GM23248 (cell line): ENCODE measurements around the gene LCN9. TPM values are rescaled to one million over a fixed set of nuclear protein-coding genes. Genes with fewer than 3 reads are reported as not detected.
"Not testable (repeated sequence)": the region's sequence is repeated elsewhere in the genome, so short reads cannot be mapped to it uniquely, and the experiment has no call there.

Source experiments
- DNase-seq: peaks from one replicate; pipeline ENCODE4 v3.0.0-alpha.2; 2015
- H2AFZ ChIP-seq: fragments of 200-600 bp; sonication (generic); 2 replicates; pipeline ENCODE4 v1.6.1; 2016; ENCODE audit warnings: antibody characterized with exemption
- H3F3A ChIP-seq: fragments of 200-600 bp; sonication (generic); 2 replicates; pipeline ENCODE4 v1.6.1; 2016; ENCODE audit warnings: mild to moderate bottlenecking, antibody characterized with exemption, mixed run types; ENCODE audit not compliant: insufficient read depth
- H3K27ac ChIP-seq: fragments of 200-600 bp; sonication (generic); 2 replicates; pipeline ENCODE4 v1.5.1; 2016; ENCODE audit warnings: mild to moderate bottlenecking
- H3K27me3 ChIP-seq: fragments of 200-600 bp; sonication (generic); replicated peaks from 2 replicates; pipeline ENCODE4 v1.6.1; 2016; ENCODE audit warnings: mild to moderate bottlenecking; ENCODE audit not compliant: insufficient read depth
- H3K36me3 ChIP-seq: fragments of 200-600 bp; sonication (generic); 2 replicates; pipeline ENCODE4 v1.6.1; 2016; ENCODE audit warnings: low read depth, mild to moderate bottlenecking
- H3K4me1 ChIP-seq: fragments of 200-600 bp; sonication (generic); 2 replicates; pipeline ENCODE4 v1.6.1; 2016; ENCODE audit warnings: mild to moderate bottlenecking; ENCODE audit not compliant: insufficient read depth
- H3K4me2 ChIP-seq: fragments of 200-600 bp; sonication (generic); one replicate; pipeline ENCODE4 v1.6.1; 2016; ENCODE audit warnings: mild to moderate bottlenecking; ENCODE audit not compliant: unreplicated experiment
- H3K4me3 ChIP-seq: fragments of 200-600 bp; sonication (generic); 2 replicates; pipeline ENCODE4 v1.5.1; 2016; ENCODE audit warnings: mild to moderate bottlenecking
- H3K79me2 ChIP-seq: fragments of 200-600 bp; sonication (generic); 2 replicates; pipeline ENCODE4 v1.6.1; 2016; ENCODE audit warnings: mild to moderate bottlenecking; ENCODE audit not compliant: insufficient read depth
- H3K9ac ChIP-seq: fragments of 200-600 bp; sonication (generic); 2 replicates; pipeline ENCODE4 v1.6.1; 2016; ENCODE audit warnings: mild to moderate bottlenecking
- H3K9me2 ChIP-seq: fragments of 200-600 bp; sonication (generic); 2 replicates; pipeline ENCODE4 v1.6.1; 2016; ENCODE audit warnings: mixed run types, mild to moderate bottlenecking, moderate library complexity; ENCODE audit not compliant: insufficient read depth
- H3K9me3 ChIP-seq: fragments of 200-600 bp; sonication (generic); one replicate; pipeline ENCODE4 v1.6.1; 2017; ENCODE audit warnings: low read depth
- H4K20me1 ChIP-seq: fragments of 200-600 bp; sonication (generic); 2 replicates; pipeline ENCODE4 v1.6.0; 2016; ENCODE audit not compliant: insufficient read depth
- EZH2 ChIP-seq: fragments of 200-600 bp; sonication (generic); IDR thresholded peaks from 2 replicates; pipeline ENCODE4 v1.6.1; 2018; ENCODE audit warnings: antibody characterized with exemption, mild to moderate bottlenecking; ENCODE audit not compliant: insufficient read depth, poor library complexity, severe bottlenecking
- EZH2phosphoT487 ChIP-seq: fragments of 200-600 bp; sonication (generic); IDR thresholded peaks from 2 replicates; pipeline ENCODE4 v1.6.1; 2018; ENCODE audit warnings: antibody characterized with exemption, moderate library complexity, mild to moderate bottlenecking, low read depth; ENCODE audit not compliant: insufficient read depth
- WGBS, 2 experiments: methylation state at CpG; one replicate each; pipeline ENCODE4 v1.1.6; 2015 to 2017; ENCODE audit warnings: low lambda C conversion rate in 2 of 2, low coverage in 1 of 2; ENCODE audit errors: missing lambda C conversion rate in 2 of 2; 5-methylcytosine and 5-hydroxymethylcytosine counted together
- in situ Hi-C: fragments of 300-500 bp; cut with MboI; formaldehyde crosslinking; loops from 2 replicates; pipeline ENCODE4 v1.15.0; 2020
- polyA plus RNA-seq: library from polyadenylated mRNA; unstranded; fragments of >200 nt; fragmentation: Nextera tagmentation; extraction: Ambion mirVana; gene quantifications from 2 replicates; pipeline ENCODE4 v1.2.1, GENCODE V29; 2016
- total RNA-seq: library from RNA; depleted of rRNA; stranded (reverse); fragments of >200 nt; shearing (Covaris generic); gene quantifications from 2 replicates; pipeline ENCODE4 v1.2.3, GENCODE V29; 2014

The LCN9 gene
- total and polyA plus RNA-seq, 2 experiments from 2014 or later = not detected

DNA sequence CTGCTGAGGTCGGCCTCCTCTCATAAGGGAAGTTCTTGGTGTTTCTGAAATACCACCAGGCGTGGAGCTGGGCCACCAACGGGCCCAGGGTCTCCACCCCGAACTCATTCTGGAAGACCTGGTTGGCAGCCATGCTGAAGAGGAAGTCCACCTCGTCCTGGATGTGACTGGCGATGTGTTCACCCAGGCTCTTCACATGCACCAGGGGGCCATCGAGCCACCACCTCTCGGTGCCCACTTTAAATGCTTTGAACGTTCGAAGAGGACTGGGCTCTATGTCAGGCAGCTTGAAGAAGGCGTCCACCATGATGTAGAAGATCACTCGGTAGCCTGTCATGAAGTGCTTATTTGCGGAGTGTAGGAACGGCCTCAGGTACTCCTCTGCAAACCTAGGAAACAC, 38.8 kb upstream of the LCN9 start:
- Histone ChIP-seq H2AFZ (no peak overlapping the region), H3K9ac (no peak overlapping the region), H3K4me3 (no peak overlapping the region), H3K4me1 (no peaks in the 10 kb centered on the region), H3K27ac (no peak overlapping the region), H3K27me3 (peaks cover 10% of the 10 kb centered on the region), H3K36me3 (no peaks in the 10 kb centered on the region; the same call in 1 of the 2 replicates), H4K20me1 (no peaks in the 10 kb centered on the region), H3K79me2 (no peaks in the 10 kb centered on the region), H3K4me2 (no peak overlapping the region), H3K9me3 (peaks cover 5% of the 10 kb centered on the region), H3F3A (no peaks in the 10 kb centered on the region), H3K9me2 (no peaks in the 10 kb centered on the region)
- 50 to 51% methylated on average over 14 of the region's 14 CpGs for WGBS, 2 experiments
- TF ChIP-seq EZH2phosphoT487 (no peak), EZH2 (no peak)
- in situ Hi-C loops = no loop called here
- DNase-seq = no peak

DNA sequence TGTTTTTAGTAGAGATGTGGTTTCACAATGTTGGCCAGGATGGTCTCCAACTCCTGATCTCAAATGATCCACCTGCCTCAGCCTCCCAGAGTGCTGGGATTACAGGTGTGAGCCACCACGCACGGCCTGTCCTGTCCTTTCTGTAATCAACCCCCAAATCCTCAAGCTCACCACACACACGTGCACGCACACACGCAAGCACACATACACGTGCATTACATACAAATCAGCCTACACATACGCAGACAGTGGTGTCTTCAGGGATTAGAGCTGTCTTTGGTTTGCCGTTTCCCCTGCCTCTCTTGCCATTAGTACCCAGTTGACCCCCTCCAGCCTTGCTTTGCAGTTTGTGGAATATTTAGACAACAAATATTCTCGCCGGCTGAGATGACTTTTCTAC, 30.3 kb upstream of the LCN9 start:
- no peak overlapping the region for H3K4me3 ChIP-seq
- no peaks in the 10 kb centered on the region for H4K20me1 ChIP-seq
- WGBS, 2 experiments = 50 to 53% methylated on average over 10 of the region's 10 CpGs
- peaks cover 5% of the 10 kb centered on the region for H3K9me3 ChIP-seq
- no peak overlapping the region for H3K27ac ChIP-seq
- no peak for DNase-seq
- in situ Hi-C loops = no loop called here
- no peaks in the 10 kb centered on the region; the same call in 1 of the 2 replicates for H3K36me3 ChIP-seq
- H3F3A ChIP-seq = no peaks in the 10 kb centered on the region
- no peak overlapping the region for H3K9ac ChIP-seq
- H3K4me2 ChIP-seq = no peak overlapping the region
- H2AFZ ChIP-seq = no peak overlapping the region
- H3K27me3 ChIP-seq = peaks cover 11% of the 10 kb centered on the region; the same call in 1 of the 2 replicates
- no peaks in the 10 kb centered on the region for H3K4me1 ChIP-seq
- no peaks in the 10 kb centered on the region for H3K9me2 ChIP-seq
- TF ChIP-seq EZH2 (no peak), EZH2phosphoT487 (no peak)
- H3K79me2 ChIP-seq = no peaks in the 10 kb centered on the region

DNA sequence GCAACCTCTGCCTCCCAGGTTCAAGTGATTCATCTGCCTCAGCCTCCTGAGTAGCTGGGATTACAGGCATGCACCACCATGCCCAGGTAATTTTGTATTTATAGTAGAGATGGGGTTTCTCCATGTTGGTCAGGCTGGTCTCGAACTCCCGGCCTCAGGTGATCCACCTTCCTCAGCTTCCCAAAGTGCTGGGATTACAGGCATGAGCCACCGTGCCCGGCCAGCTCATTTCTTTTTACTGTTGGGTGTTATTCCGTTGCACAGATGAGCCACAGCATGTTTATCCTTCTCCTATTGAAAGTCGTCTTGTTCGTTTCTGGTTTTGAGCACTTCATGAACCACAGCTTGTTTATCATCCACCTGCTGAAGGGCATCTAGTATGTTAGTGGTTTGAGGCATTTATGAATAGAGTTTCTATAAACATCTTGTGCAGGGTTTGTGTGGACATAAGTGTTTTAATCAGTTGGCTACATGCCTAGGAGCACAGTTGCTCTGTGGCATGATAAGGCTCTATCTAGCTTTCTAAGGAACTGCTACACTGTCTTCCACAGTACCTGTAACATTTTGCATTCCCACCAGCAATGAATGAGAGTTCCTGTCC, 26.1 kb upstream of the LCN9 start:
- H3K36me3 ChIP-seq, H3F3A ChIP-seq, H3K27ac ChIP-seq, H2AFZ ChIP-seq, H3K4me2 ChIP-seq, H3K4me1 ChIP-seq, H3K9me2 ChIP-seq, in situ Hi-C loops, H3K9me3 ChIP-seq, DNase-seq, H3K4me3 ChIP-seq, H3K9ac ChIP-seq, H3K79me2 ChIP-seq, H4K20me1 ChIP-seq: not testable (repeated sequence)
- peaks cover 13% of the 10 kb centered on the region; the same call in 1 of the 2 replicates for H3K27me3 ChIP-seq
- 40 to 45% methylated on average over 7 of the region's 7 CpGs for WGBS, 2 experiments

DNA sequence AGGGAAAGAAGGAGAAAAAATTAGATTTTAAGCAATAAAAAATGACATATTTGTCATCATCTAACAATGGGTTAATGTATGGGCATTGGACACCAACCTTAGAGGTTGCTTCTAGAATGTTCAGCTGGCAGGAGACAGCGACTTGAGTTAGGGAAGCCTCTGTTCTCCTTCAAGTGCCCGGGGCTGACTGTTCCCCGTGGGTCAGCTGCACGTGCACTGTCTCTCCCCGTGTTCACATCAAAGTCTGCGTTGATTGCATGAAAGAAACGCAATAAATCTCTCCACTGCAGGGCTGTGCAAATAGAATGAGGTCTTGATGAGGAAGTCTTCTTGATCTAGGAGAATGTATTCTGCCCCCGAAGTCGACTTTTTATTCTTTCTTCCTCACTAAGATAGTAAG, 23.9 kb upstream of the LCN9 start, which contains the start of gene GLT6D1:
TSS of gene GLT6D1 (minus strand) at position 345 of the 400 bp plus-strand sequence. CDS start 353 bp downstream, outside the sequence.
- Histone ChIP-seq H3K36me3 (no peaks in the 10 kb centered on the region), H3K4me3 (no peak within 1 kb of the TSS), H3K27me3 (peaks cover 3% of the 10 kb centered on the region; the same call in 1 of the 2 replicates), H3K4me2 (no peak within 1 kb of the TSS), H3F3A (no peaks in the 10 kb centered on the region), H3K4me1 (no peaks in the 10 kb centered on the region), H3K9me2 (no peaks in the 10 kb centered on the region), H3K9me3 (no peaks in the 10 kb centered on the region), H2AFZ (no peak within 1 kb of the TSS), H3K27ac (no peak within 1 kb of the TSS), H3K79me2 (no peaks in the 10 kb centered on the region), H3K9ac (no peak within 1 kb of the TSS), H4K20me1 (no peaks in the 10 kb centered on the region)
- 17 to 20% methylated on average over 9 of the region's 9 CpGs for WGBS, 2 experiments
- DNase-seq = no peak
- no peak for TF ChIP-seq EZH2phosphoT487
- TF ChIP-seq EZH2 = no peak
- in situ Hi-C loops = no loop called here

DNA sequence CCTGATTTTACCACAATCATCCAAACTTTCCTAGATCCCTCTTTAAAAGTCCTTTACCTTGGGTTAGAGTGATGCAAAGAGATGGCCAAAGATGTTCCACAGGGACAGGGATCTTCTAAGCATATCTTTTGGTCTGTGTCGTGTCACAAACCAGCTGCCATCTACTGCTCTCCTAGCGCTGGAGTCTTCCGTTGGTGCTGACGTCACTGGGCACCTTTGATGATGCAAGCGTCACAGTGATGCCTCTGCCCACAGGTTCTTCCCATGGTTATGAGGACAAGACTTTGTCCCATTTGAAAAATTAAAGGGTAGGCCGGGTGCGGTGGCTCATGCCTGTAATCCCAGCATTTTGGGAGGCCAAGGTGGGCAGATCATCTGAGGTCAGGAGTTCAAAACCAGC, 22.1 kb upstream of the LCN9 start:
- Histone ChIP-seq H4K20me1 (no peaks in the 10 kb centered on the region), H2AFZ (no peak overlapping the region), H3K27me3 (0 out of 2 replicates have a peak, but pooled peaks cover 2% of the 10 kb centered on the region), H3K27ac (no peak overlapping the region), H3K9me3 (peaks cover 6% of the 10 kb centered on the region), H3K4me1 (no peaks in the 10 kb centered on the region), H3K4me2 (no peak overlapping the region), H3K79me2 (no peaks in the 10 kb centered on the region), H3K9ac (no peak overlapping the region), H3F3A (no peaks in the 10 kb centered on the region), H3K9me2 (no peaks in the 10 kb centered on the region), H3K4me3 (no peak overlapping the region), H3K36me3 (no peaks in the 10 kb centered on the region)
- in situ Hi-C loops = no loop called here
- 66% methylated on average over 7 of the region's 7 CpGs for WGBS, 2 experiments
- TF ChIP-seq EZH2phosphoT487 (no peak), EZH2 (no peak)
- no peak for DNase-seq
